T follicular helper cell (primary cell): Measurements from ENCODE around the gene CDK15.

Source experiments
- DNase-seq: peaks from one replicate; pipeline ENCODE4 v3.0.0-alpha.2; 2020; ENCODE audit warnings: low read depth

The CDK15 gene

GRCh38 chr2:201908901-201909300, 102.6 kb downstream of the CDK15 start:
- no peak for DNase-seq

- no peak for DNase-seq
Observed at GRCh38 chr2:201909348-201909747, 103.0 kb downstream of the CDK15 start.

GRCh38 chr2:201909961-201910361, 103.6 kb downstream of the CDK15 start:
- no peak for DNase-seq

GRCh38 chr2:201911372-201911771, 105.0 kb downstream of the CDK15 start:
- no peak for DNase-seq

GRCh38 chr2:201913201-201913600, 106.9 kb downstream of the CDK15 start:
- DNase-seq, result no peak

GRCh38 chr2:201915446-201915845, 109.1 kb downstream of the CDK15 start:
- no peak for DNase-seq

- DNase-seq, result no peak
Observed at GRCh38 chr2:201916565-201916964, 110.2 kb downstream of the CDK15 start.

GRCh38 chr2:201918616-201919307, 112.4 kb downstream of the CDK15 start:
- DNase-seq, result no peak

- DNase-seq, result no peak
Observed at GRCh38 chr2:201919308-201919634, 112.9 kb downstream of the CDK15 start.

GRCh38 chr2:201923436-201924328, 117.3 kb downstream of the CDK15 start:
- DNase-seq, result no peak

GRCh38 chr2:201924453-201924852, 118.1 kb downstream of the CDK15 start:
- no peak for DNase-seq

GRCh38 chr2:201925056-201925455, 118.7 kb downstream of the CDK15 start:
- no peak for DNase-seq

GRCh38 chr2:201926067-201926466, 119.7 kb downstream of the CDK15 start:
- no peak for DNase-seq

- DNase-seq, result no peak
Observed at GRCh38 chr2:201928363-201928762, 122.0 kb downstream of the CDK15 start.

GRCh38 chr2:201929281-201930026, 123.1 kb downstream of the CDK15 start:
- DNase-seq, result no peak

- DNase-seq, result no peak
Observed at GRCh38 chr2:201930043-201930442, 123.7 kb downstream of the CDK15 start.

- DNase-seq, result no peak
Observed at GRCh38 chr2:201930831-201931230, 124.5 kb downstream of the CDK15 start.

GRCh38 chr2:201931475-201931874, 125.1 kb downstream of the CDK15 start:
- no peak for DNase-seq

GRCh38 chr2:201931951-201932350, 125.6 kb downstream of the CDK15 start:
- DNase-seq, result no peak

- no peak for DNase-seq
Observed at GRCh38 chr2:201932511-201932910, 126.2 kb downstream of the CDK15 start.

- DNase-seq, result no peak
Observed at GRCh38 chr2:201933792-201934237, 127.5 kb downstream of the CDK15 start.

GRCh38 chr2:201936817-201937216, 130.5 kb downstream of the CDK15 start:
- no peak for DNase-seq

GRCh38 chr2:201937343-201937742, 131.0 kb downstream of the CDK15 start:
- DNase-seq, result no peak
